ENCODE results near the gene LAT. TPM values are rescaled to one million over a fixed set of nuclear protein-coding genes. Genes with fewer than 3 reads are reported as not detected.

The LAT gene, protein sequence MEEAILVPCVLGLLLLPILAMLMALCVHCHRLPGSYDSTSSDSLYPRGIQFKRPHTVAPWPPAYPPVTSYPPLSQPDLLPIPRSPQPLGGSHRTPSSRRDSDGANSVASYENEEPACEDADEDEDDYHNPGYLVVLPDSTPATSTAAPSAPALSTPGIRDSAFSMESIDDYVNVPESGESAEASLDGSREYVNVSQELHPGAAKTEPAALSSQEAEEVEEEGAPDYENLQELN
- 3.8 and 8.5 TPM in 2 replicates for total RNA-seq (ENCODE audit: low replicate concordance)
- long read RNA-seq: 0 reads

DNA sequence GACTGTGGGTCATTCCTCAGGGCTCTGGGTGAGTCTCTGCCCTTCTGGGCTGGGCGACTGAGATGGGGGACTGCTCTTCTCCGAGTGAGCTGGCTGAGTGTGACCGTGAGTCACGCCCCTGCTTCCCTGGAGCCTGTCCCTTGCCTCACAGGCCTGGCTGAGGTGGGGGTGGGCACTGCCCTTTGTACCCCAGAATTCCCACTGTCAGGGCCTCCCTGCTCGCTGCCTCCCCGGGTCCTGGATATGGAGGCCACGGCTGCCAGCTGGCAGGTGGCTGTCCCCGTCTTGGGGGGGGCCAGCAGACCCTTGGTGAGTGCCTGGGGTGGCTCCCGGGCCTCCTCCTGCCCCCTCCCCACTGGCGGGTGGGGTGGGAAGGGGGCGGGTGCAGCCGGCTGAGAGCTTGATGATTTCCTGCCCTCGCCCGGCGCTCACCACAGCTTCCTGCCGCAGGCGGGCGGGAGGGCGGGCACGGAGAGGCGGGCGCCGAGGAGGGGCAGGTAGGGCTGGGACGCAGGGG lies at the start of gene LAT:
TSS of gene LAT (plus strand) at position 434 of the 517 bp plus-strand sequence. CDS start 366 bp downstream, outside the sequence.
- no peak for TF ChIP-seq CTCF (conservative IDR thresholded peaks at IDR 0.05)
- H3K27ac Mint-ChIP-seq: no peak within 1 kb of the TSS
- no peaks in the 10 kb centered on the region for H3K27me3 Mint-ChIP-seq
- peaks cover 4% of the 10 kb centered on the region for H3K9me3 Mint-ChIP-seq
- no peaks in the 10 kb centered on the region for H3K4me1 Mint-ChIP-seq (ENCODE audit: unreplicated experiment)
- H3K4me3 Mint-ChIP-seq: no peak within 1 kb of the TSS
- DNase-seq (ENCODE audit: extremely low spot score, unreplicated experiment): no peak
- H3K36me3 Mint-ChIP-seq: peaks cover 18% of the 10 kb centered on the region

- no peak for DNase-seq (ENCODE audit: extremely low spot score, unreplicated experiment)
- H3K4me1 Mint-ChIP-seq (ENCODE audit: unreplicated experiment): peaks cover 12% of the 10 kb centered on the region
- H3K9me3 Mint-ChIP-seq: peaks cover 5% of the 10 kb centered on the region
- H3K27me3 Mint-ChIP-seq: no peaks in the 10 kb centered on the region
- no peak overlapping the region for H3K4me3 Mint-ChIP-seq
- no peaks in the 10 kb centered on the region for H3K36me3 Mint-ChIP-seq
- TF ChIP-seq CTCF (conservative IDR thresholded peaks at IDR 0.05): no peak
- H3K27ac Mint-ChIP-seq: no peak overlapping the region
Observed at GRCh38 chr16:28935346-28935745, 49.5 kb upstream of the LAT start.

DNA sequence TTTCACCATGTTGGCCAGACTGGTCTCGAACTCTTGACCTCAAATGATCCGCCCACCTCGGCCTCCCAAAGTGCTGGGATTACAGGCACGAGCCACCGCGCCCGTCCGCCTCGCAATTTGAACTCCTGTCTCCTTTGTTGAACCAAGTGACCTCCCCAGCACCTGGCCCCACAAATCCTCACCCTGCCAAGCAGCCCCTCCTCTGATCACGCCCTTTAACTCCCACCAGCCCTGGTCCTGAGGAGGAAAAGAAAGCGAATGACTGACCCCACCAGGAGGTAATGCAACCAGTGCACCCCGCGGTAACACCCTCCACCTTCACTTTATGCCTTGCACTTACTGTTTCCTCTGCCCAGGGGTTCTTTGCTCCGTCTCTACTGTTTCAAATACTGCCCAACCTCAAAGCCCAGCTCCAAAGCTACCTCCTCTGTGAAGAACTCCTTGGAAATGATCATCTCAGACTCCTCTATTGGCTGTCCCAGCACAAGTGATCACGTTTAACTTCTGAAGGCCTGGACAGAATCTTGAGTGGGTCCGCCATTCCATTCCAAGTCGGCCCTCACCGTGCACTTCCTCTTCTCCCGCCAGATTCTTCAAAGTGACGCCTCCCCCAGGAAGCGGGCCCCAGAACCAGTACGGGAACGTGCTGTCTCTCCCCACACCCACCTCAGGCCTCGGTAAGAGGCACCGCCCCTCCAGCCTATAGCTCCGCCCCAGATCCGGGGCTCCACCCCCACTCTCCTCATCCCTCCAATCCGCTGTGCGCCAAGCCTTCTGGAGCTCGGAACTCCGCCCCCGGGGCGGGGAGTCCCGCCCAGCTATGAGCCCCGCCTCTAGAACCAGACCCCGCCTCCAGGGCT lies 48.7 kb upstream of the LAT start:
- H3K9me3 Mint-ChIP-seq: peaks cover 5% of the 10 kb centered on the region
- no peaks in the 10 kb centered on the region for H3K36me3 Mint-ChIP-seq
- DNase-seq (ENCODE audit: extremely low spot score, unreplicated experiment): no peak
- H3K27me3 Mint-ChIP-seq: no peaks in the 10 kb centered on the region
- H3K4me1 Mint-ChIP-seq (ENCODE audit: unreplicated experiment): peaks cover 12% of the 10 kb centered on the region
- TF ChIP-seq CTCF (conservative IDR thresholded peaks at IDR 0.05): no peak
- no peak overlapping the region for H3K4me3 Mint-ChIP-seq
- H3K27ac Mint-ChIP-seq: no peak overlapping the region

DNA sequence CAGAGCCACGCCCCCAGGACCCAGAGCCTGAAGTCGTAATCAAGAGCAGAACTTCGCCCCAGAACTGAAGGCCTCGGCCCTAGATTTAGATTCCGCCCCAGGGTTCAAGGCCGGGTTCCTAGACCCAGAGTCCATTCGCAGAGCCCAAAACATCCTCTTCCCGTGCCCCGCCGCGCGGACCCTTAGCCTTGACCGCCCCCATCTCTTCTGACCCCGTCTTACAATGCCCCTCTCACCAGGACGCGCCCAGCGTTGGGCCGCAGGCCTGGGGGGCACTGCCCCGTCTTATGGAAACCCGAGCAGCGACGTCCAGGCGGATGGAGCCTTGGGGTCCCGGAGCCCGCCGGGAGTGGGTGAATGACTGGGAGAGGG lies 48.1 kb upstream of the LAT start:
- TF ChIP-seq CTCF (conservative IDR thresholded peaks at IDR 0.05): no peak
- no peak for DNase-seq (ENCODE audit: extremely low spot score, unreplicated experiment)
- Mint-ChIP-seq H3K36me3 (no peaks in the 10 kb centered on the region), H3K27ac (no peak overlapping the region), H3K27me3 (no peaks in the 10 kb centered on the region), H3K4me3 (no peak overlapping the region), H3K9me3 (peaks cover 5% of the 10 kb centered on the region), H3K4me1 (ENCODE audit: unreplicated experiment) (peaks cover 12% of the 10 kb centered on the region)

- peaks cover 5% of the 10 kb centered on the region for H3K9me3 Mint-ChIP-seq
- H3K27ac Mint-ChIP-seq: no peak overlapping the region
- no peaks in the 10 kb centered on the region for H3K36me3 Mint-ChIP-seq
- no peaks in the 10 kb centered on the region for H3K27me3 Mint-ChIP-seq
- DNase-seq (ENCODE audit: extremely low spot score, unreplicated experiment): no peak
- peaks cover 12% of the 10 kb centered on the region for H3K4me1 Mint-ChIP-seq (ENCODE audit: unreplicated experiment)
- TF ChIP-seq CTCF (conservative IDR thresholded peaks at IDR 0.05): no peak
- H3K4me3 Mint-ChIP-seq: no peak overlapping the region
Observed at GRCh38 chr16:28937222-28937876, 47.5 kb upstream of the LAT start.
